Fibroblast of lung (primary cell): ENCODE data around the gene FTO. TPM values are rescaled to one million over a fixed set of nuclear protein-coding genes. Genes with fewer than 3 reads are reported as not detected.

Experiments
- DNase-seq, 2 donors: peaks; one replicate each; pipeline versions ENCODE4 v3.0.0 to v3.0.0-alpha.2; 2010; ENCODE audit warnings: low read depth in 2 of 2
- H2AFZ ChIP-seq: 2 replicates; pipeline ENCODE4 v1.5.1; 2012; ENCODE audit warnings: low read length, control low read depth, inconsistent platforms
- H3K27ac ChIP-seq: 2 replicates; pipeline ENCODE4 v1.5.1; 2011; ENCODE audit warnings: low read length, control low read depth; ENCODE audit not compliant: insufficient read depth
- H3K27me3 ChIP-seq: 2 replicates; pipeline ENCODE4 v1.5.1; 2011; ENCODE audit warnings: mild to moderate bottlenecking, low read length; ENCODE audit not compliant: control insufficient read depth, insufficient read depth
- H3K36me3 ChIP-seq: 2 replicates; pipeline ENCODE4 v1.5.1; 2011; ENCODE audit warnings: low read length; ENCODE audit not compliant: control insufficient read depth, insufficient read depth
- H3K4me1 ChIP-seq: 2 replicates; pipeline ENCODE4 v1.5.1; 2011; ENCODE audit warnings: low read length; ENCODE audit not compliant: control insufficient read depth, insufficient read depth; ENCODE audit errors: extremely low read depth
- H3K4me2 ChIP-seq: 2 replicates; pipeline ENCODE4 v1.5.1; 2011; ENCODE audit warnings: low read length, control low read depth; ENCODE audit not compliant: insufficient read depth; ENCODE audit errors: extremely low read depth
- H3K4me3 ChIP-seq, 4 experiments: fragments of 200-600 bp in 1 of 4; sonication (generic) in 1 of 4; replicated peaks in 1 of 4; 2 replicates each; pipeline ENCODE4 v1.5.1; 2011 to 2016; ENCODE audit warnings: low read length in 4 of 4, low read depth in 3 of 4, mild to moderate bottlenecking in 3 of 4, control low read depth in 2 of 4, inconsistent platforms in 1 of 4, mixed read lengths in 1 of 4; ENCODE audit not compliant: insufficient read depth in 1 of 4; ENCODE audit errors: control extremely low read depth in 1 of 4
- H3K79me2 ChIP-seq: 2 replicates; pipeline ENCODE4 v1.5.1; 2012; ENCODE audit warnings: mild to moderate bottlenecking, low read length, inconsistent platforms; ENCODE audit not compliant: control insufficient read depth, insufficient read depth
- H3K9ac ChIP-seq: 2 replicates; pipeline ENCODE4 v1.5.1; 2011; ENCODE audit warnings: mild to moderate bottlenecking, low read length, control low read depth; ENCODE audit not compliant: insufficient read depth
- H3K9me3 ChIP-seq: 2 replicates; pipeline ENCODE4 v1.5.1; 2012; ENCODE audit warnings: low read depth, low read length; ENCODE audit not compliant: control insufficient read depth, insufficient read depth
- H4K20me1 ChIP-seq: 2 replicates; pipeline ENCODE4 v1.5.1; 2011; ENCODE audit warnings: low read length; ENCODE audit not compliant: control insufficient read depth, insufficient read depth; ENCODE audit errors: extremely low read depth
- CTCF ChIP-seq, 2 donors: IDR thresholded peaks in 1 of 2; conservative IDR thresholded peaks in 1 of 2; 1 replicate in 1 of 2; 2 replicates in 1 of 2; pipeline ENCODE4 v1.5.1; 2011 to 2012; ENCODE audit warnings: low read length in 2 of 2, control low read depth in 1 of 2, inconsistent platforms in 1 of 2, low read depth in 1 of 2, mild to moderate bottlenecking in 1 of 2
- EZH2 ChIP-seq: IDR thresholded peaks from 2 replicates; pipeline ENCODE4 v1.5.1; 2012; ENCODE audit warnings: low read length, control low read depth, mild to moderate bottlenecking; ENCODE audit errors: missing control alignments
- polyA plus RNA-seq, 2 donors: library from polyadenylated mRNA; depleted of rRNA in 1 of 2; stranded (reverse) in 1 of 2; unstranded in 1 of 2; fragments of >200 nt; gene quantifications; 2 replicates each; pipeline ENCODE4 v1.2.1, GENCODE V29; 2011 to 2012; ENCODE audit warnings: missing spikeins in 1 of 2
- total RNA-seq: library from RNA; depleted of rRNA; stranded (reverse); fragments of >200 nt; gene quantifications from 2 replicates; pipeline ENCODE4 v1.2.1, GENCODE V29; 2014

The FTO gene
- total and polyA plus RNA-seq, 2 donors (not counting 1 experiment from before 2014, with no cell fraction given) = 61.1 to 97.6 TPM

DNA sequence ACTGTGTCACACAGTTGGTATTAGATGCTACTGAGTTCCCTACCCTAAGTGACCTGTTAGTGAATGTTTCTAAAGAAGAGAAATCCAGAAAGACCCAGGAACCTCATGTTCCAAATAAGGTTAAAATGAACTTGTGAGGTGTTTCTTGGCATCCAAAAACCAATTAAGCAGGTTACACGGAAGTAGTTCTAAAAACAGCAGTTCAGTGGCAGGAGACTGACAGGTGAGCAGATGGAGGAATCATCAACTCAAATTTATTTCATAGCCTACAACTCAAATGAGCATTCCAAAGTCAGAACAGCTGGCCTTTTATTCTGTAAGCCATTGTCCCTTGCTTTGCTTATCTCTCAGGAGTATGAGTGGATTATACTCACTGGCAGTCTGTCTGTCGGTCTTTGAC lies 394.3 kb downstream of the FTO start:
- Histone ChIP-seq H3K36me3 (no peaks in the 10 kb centered on the region), H3K9me3 (no peaks in the 10 kb centered on the region), H3K4me2 (no peak overlapping the region), H3K27me3 (no peaks in the 10 kb centered on the region), H3K27ac (no peak overlapping the region), H2AFZ (no peak overlapping the region), H3K4me3 (no peak overlapping the region), H4K20me1 (no peaks in the 10 kb centered on the region), H3K4me1 (no peaks in the 10 kb centered on the region), H3K79me2 (no peaks in the 10 kb centered on the region), H3K9ac (no peak overlapping the region)
- DNase-seq = no peak
- TF ChIP-seq CTCF (conservative IDR thresholded peaks at IDR 0.05 in 1 of 2, IDR thresholded peaks at IDR 0.05 in 1 of 2; ENCODE audit: low read depth in 1 of 2, low read length in 2 of 2) (no peak), EZH2 (no peak)

DNA sequence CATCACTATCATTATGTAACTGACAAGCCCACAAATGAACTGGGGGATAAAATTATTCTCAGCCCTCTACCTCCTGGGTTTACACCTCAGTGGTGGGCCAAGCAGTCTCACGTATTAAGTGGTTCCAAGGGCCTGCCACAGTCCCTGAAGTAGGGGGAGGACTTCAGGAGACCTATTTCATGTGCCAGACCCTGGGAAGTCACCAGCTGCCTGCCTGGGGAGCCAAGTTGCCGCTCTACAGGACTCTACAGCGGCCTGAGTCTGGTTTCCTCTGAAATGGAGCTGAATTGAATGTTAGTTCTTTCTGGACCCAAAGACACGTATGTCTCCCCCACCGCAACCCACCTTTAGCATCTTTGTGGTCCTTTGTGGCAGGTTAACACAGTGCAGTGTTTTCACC lies 395.7 kb downstream of the FTO start:
- no peaks in the 10 kb centered on the region for H3K79me2 ChIP-seq
- no peak for DNase-seq
- no peaks in the 10 kb centered on the region for H4K20me1 ChIP-seq
- no peaks in the 10 kb centered on the region for H3K36me3 ChIP-seq
- no peak for TF ChIP-seq EZH2
- no peak for TF ChIP-seq CTCF (conservative IDR thresholded peaks at IDR 0.05 in 1 of 2, IDR thresholded peaks at IDR 0.05 in 1 of 2; ENCODE audit: low read depth in 1 of 2, low read length in 2 of 2)
- H3K27me3 ChIP-seq = no peaks in the 10 kb centered on the region
- H3K27ac ChIP-seq = no peak overlapping the region
- no peaks in the 10 kb centered on the region for H3K4me1 ChIP-seq
- no peak overlapping the region for H3K4me2 ChIP-seq
- H3K9ac ChIP-seq = no peak overlapping the region
- H3K4me3 ChIP-seq = no peak overlapping the region
- no peaks in the 10 kb centered on the region for H3K9me3 ChIP-seq
- H2AFZ ChIP-seq = no peak overlapping the region

DNA sequence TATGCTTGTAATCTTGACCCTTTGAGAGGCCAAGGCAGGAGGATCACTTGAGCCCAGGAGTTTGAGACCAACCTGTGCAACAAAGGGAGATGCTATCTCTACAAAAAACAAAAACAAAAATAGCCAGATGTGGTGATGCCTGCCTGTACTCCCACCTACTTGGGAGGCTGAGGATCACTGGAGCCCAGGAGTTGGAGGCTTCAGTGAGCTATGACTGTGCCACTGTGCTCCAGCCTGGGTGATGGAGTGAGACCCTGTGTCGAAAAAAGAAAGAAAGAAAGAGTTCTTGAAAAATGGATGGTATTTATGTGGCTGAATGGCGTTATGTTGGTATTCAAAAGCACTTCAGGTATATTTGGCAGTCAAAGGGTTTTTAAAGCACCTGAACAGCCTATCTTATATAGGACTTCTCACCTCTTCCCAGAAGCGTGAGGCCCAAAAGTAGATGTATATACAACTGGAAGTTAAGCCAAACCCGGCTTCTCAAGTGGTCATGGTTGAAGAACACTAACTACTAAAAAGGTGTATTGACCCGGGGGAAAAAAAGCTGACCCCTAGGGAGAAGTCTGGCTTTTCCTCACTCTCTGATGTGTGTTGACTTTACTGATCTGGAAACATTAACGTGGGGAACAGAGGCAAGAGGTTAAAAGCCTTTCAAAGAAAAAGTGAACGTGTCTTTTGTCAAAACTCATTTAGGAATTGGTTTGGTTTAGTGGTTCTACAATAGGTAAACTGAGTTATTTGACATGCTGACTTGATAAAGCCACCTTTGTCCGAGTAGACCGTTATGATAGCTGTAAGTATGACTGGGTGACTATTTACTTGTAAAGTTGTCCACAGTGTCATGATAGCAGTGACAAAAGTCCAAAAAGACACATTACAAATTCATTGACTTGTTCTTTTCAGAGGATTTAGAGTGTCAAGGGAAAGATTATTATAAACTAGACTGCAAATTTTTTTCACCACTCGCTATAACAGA lies 399.2 kb downstream of the FTO start:
- Histone ChIP-seq H3K9me3 (no peaks in the 10 kb centered on the region), H3K9ac (no peak overlapping the region), H2AFZ (no peak overlapping the region), H3K4me2 (no peak overlapping the region), H3K27ac (no peak overlapping the region), H4K20me1 (no peaks in the 10 kb centered on the region), H3K4me1 (no peaks in the 10 kb centered on the region), H3K27me3 (no peaks in the 10 kb centered on the region), H3K36me3 (no peaks in the 10 kb centered on the region), H3K79me2 (no peaks in the 10 kb centered on the region), H3K4me3 (no peak overlapping the region)
- no peak for DNase-seq
- TF ChIP-seq CTCF (conservative IDR thresholded peaks at IDR 0.05 in 1 of 2, IDR thresholded peaks at IDR 0.05 in 1 of 2; ENCODE audit: low read depth in 1 of 2, low read length in 2 of 2) = no peak
